HFF-Myc (cell line): ENCODE measurements around the gene PIK3C2G.

Source experiments
- DNase-seq: peaks from one replicate; pipeline ENCODE4 v3.0.0-alpha.2; 2011; ENCODE audit warnings: low read depth; ENCODE audit errors: extremely low read depth
- H3K4me3 ChIP-seq: replicated peaks from 2 replicates; pipeline ENCODE4 v1.5.1; 2011; ENCODE audit warnings: low read depth, mild to moderate bottlenecking, control low read depth, low read length
- CTCF ChIP-seq: IDR thresholded peaks from 2 replicates; pipeline ENCODE4 v1.5.1; 2012; ENCODE audit warnings: mild to moderate bottlenecking, low read depth, low read length, control low read depth; ENCODE audit errors: missing control alignments

The PIK3C2G gene

GRCh38 chr12:18345021-18345735, 83.9 kb downstream of the PIK3C2G start:
- no peak for DNase-seq
- no peak overlapping the region for H3K4me3 ChIP-seq

GRCh38 chr12:18352312-18352711, 91.0 kb downstream of the PIK3C2G start:
- DNase-seq, result no peak
- H3K4me3 ChIP-seq, result no peak overlapping the region
- no peak for TF ChIP-seq CTCF

More at GRCh38 chr12:18345021-18345735, 83.9 kb downstream of the PIK3C2G start:
- TF ChIP-seq CTCF, result no peak

GRCh38 chr12:18355429-18355828, 94.1 kb downstream of the PIK3C2G start:
- no peak for DNase-seq
- no peak for TF ChIP-seq CTCF

GRCh38 chr12:18358077-18358476, 96.8 kb downstream of the PIK3C2G start:
- no peak for DNase-seq
- TF ChIP-seq CTCF, result no peak
- H3K4me3 ChIP-seq, result no peak overlapping the region

More at GRCh38 chr12:18355429-18355828, 94.1 kb downstream of the PIK3C2G start:
- no peak overlapping the region for H3K4me3 ChIP-seq

- no peak for DNase-seq
- no peak for TF ChIP-seq CTCF
- no peak overlapping the region for H3K4me3 ChIP-seq
Observed at GRCh38 chr12:18358930-18359329, 97.6 kb downstream of the PIK3C2G start.

GRCh38 chr12:18361433-18361832, 100.1 kb downstream of the PIK3C2G start:
- no peak for TF ChIP-seq CTCF
- no peak overlapping the region for H3K4me3 ChIP-seq
- no peak for DNase-seq

- no peak for TF ChIP-seq CTCF
- no peak for DNase-seq
- no peak overlapping the region for H3K4me3 ChIP-seq
Observed at GRCh38 chr12:18363321-18363720, 102.0 kb downstream of the PIK3C2G start.
